Endothelial cell of umbilical vein (primary cell): ENCODE results near the gene EPHA10. TPM values are rescaled to one million over a fixed set of nuclear protein-coding genes. Genes with fewer than 3 reads are reported as not detected.

Experiments
- BruUV-seq: library from RNA; stranded (reverse); fragments of 400-500 nt; replicated peaks from 2 replicates; lab custom pipeline; 2021; lab: Mats Ljungman, UMichigan
- CTCF ChIA-PET: fragments of 300-600, 350-600 bp; sonication (Branson Sonifier 250); formaldehyde crosslinking; loops from one replicate; lab custom pipeline; 2021; ENCODE audit warnings: antibody characterized with exemption, inconsistent platforms; lab: Charles Lee
- POLR2A ChIA-PET: fragments of 300-600, 350-600 bp; sonication (Branson Sonifier 250); formaldehyde crosslinking; loops from one replicate; lab custom pipeline; 2021; ENCODE audit warnings: antibody characterized with exemption, inconsistent platforms; lab: Charles Lee
- DNase-seq: peaks from one replicate; pipeline ENCODE4 v3.0.0-alpha.2; 2011; ENCODE audit warnings: low read depth, low spot score
- FAIRE-seq: peaks from 2 replicates; lab custom pipeline; 2011; peaks lifted over from hg19 to GRCh38; lab: Jason Lieb, UNC
- H2AFZ ChIP-seq: 2 replicates; pipeline ENCODE4 v1.6.0; 2012; ENCODE audit warnings: low read depth, low read length, control low read depth, inconsistent platforms
- H3K27ac ChIP-seq: 2 replicates; pipeline ENCODE4 v1.5.1; 2011; ENCODE audit warnings: low read depth, mild to moderate bottlenecking, control low read depth, low read length, moderate library complexity; ENCODE audit not compliant: insufficient read depth
- H3K27me3 ChIP-seq, 2 experiments: 2 replicates each; pipeline versions ENCODE4 v1.6.0 to v1.6.1; 2011; ENCODE audit warnings: low read length in 2 of 2, mixed read lengths in 1 of 2; ENCODE audit not compliant: control insufficient read depth in 2 of 2, insufficient read depth in 2 of 2
- H3K36me3 ChIP-seq, 2 experiments: 2 replicates in 1 of 2; 3 replicates in 1 of 2; pipeline ENCODE4 v1.5.1; 2011; ENCODE audit warnings: low read length in 2 of 2, mild to moderate bottlenecking in 1 of 2, moderate library complexity in 1 of 2; ENCODE audit not compliant: control insufficient read depth in 2 of 2, insufficient read depth in 2 of 2; ENCODE audit errors: extremely low read depth in 1 of 2
- H3K4me1 ChIP-seq: 3 replicates; pipeline ENCODE4 v1.5.1; 2011; ENCODE audit warnings: mild to moderate bottlenecking, low read length; ENCODE audit not compliant: control insufficient read depth, insufficient read depth; ENCODE audit errors: extremely low read depth
- H3K4me2 ChIP-seq: 2 replicates; pipeline ENCODE4 v1.6.1; 2011; ENCODE audit warnings: low read length, control low read depth, mixed read lengths; ENCODE audit not compliant: insufficient read depth
- H3K4me3 ChIP-seq, 3 experiments: fragments of 200-600 bp in 1 of 3; sonication (generic), shearing (Covaris generic) in 1 of 3; replicated peaks in 1 of 3; 2 replicates each; pipeline ENCODE4 v1.5.1; 2011 to 2016; ENCODE audit warnings: control low read depth in 3 of 3, low read length in 3 of 3, mild to moderate bottlenecking in 2 of 3, inconsistent platforms in 1 of 3, low read depth in 1 of 3, moderate library complexity in 1 of 3; ENCODE audit not compliant: insufficient read depth in 1 of 3
- H3K79me2 ChIP-seq: 2 replicates; pipeline ENCODE4 v1.6.0; 2012; ENCODE audit warnings: low read length, inconsistent platforms; ENCODE audit not compliant: control insufficient read depth, insufficient read depth
- H3K9ac ChIP-seq: replicated peaks from 2 replicates; pipeline ENCODE3; 2011; ENCODE audit warnings: low read length, control low read depth; ENCODE audit not compliant: insufficient read depth; ENCODE audit errors: extremely low read depth
- H3K9me1 ChIP-seq: replicated peaks from 3 replicates; pipeline ENCODE4 v1.6.0; 2011; ENCODE audit warnings: mild to moderate bottlenecking, low read length; ENCODE audit not compliant: control insufficient read depth, insufficient read depth; ENCODE audit errors: extremely low read depth
- H3K9me3 ChIP-seq: replicated peaks from 2 replicates; pipeline ENCODE4 v1.5.1; 2012; ENCODE audit warnings: low read length, inconsistent platforms; ENCODE audit not compliant: control insufficient read depth, insufficient read depth
- H4K20me1 ChIP-seq: replicated peaks from 2 replicates; pipeline ENCODE3; 2011; ENCODE audit warnings: mild to moderate bottlenecking, low read length; ENCODE audit not compliant: control insufficient read depth, insufficient read depth; ENCODE audit errors: extremely low read depth
- EZH2 ChIP-seq: IDR thresholded peaks from 2 replicates; pipeline ENCODE4 v1.6.1; 2012; ENCODE audit warnings: borderline replicate concordance, low read depth, mild to moderate bottlenecking, moderate library complexity, low read length, inconsistent platforms; ENCODE audit not compliant: severe bottlenecking
- FOS ChIP-seq: IDR thresholded peaks from 2 replicates; pipeline ENCODE4 v1.6.1; 2011; ENCODE audit warnings: mild to moderate bottlenecking, low read length, moderate library complexity, borderline replicate concordance; ENCODE audit not compliant: insufficient read depth
- POLR2AphosphoS5 ChIP-seq: IDR thresholded peaks from 2 replicates; pipeline ENCODE4 v1.6.1; 2012; ENCODE audit warnings: low read depth, mild to moderate bottlenecking, control low read depth, low read length, moderate library complexity; ENCODE audit not compliant: insufficient read depth
- dilution Hi-C: fragments of 300-500 bp; cut with MboI; formaldehyde crosslinking; loops from one replicate; pipeline ENCODE4 v1.15.0; 2019; ENCODE audit warnings: low sequenced_read_pairs; ENCODE audit not compliant: extremely low pct_ligation_motif_present
- intact Hi-C: fragments of 100-400 bp; cut with micrococcal nuclease; formaldehyde crosslinking; loops from one replicate; pipeline ENCODE4 v1.10.0; 2022
- polyA plus RNA-seq, 4 experiments: library from polyadenylated mRNA; depleted of rRNA in 3 of 4; stranded (reverse) in 3 of 4; unstranded in 1 of 4; fragments of >200 nt; gene quantifications; 2 replicates each; pipeline versions ENCODE4 v1.2.1 to v1.2.3, GENCODE V29; 2011 to 2012; ENCODE audit warnings: missing spikeins in 1 of 4
- total RNA-seq: library from RNA; stranded (reverse); gene quantifications from 2 replicates; pipeline ENCODE4 v1.2.3, GENCODE V29; 2021

The EPHA10 gene
- total and polyA plus RNA-seq, 2 donors (not counting 3 experiments of a cell fraction or from before 2014, with no cell fraction given) = not detected

- intact Hi-C loops (no loop called here), dilution Hi-C loops (no loop called here)
- H3K27ac ChIP-seq = no peak overlapping the region
- CTCF ChIA-PET = interaction anchor here (1.7 kb wide), 1 partner anchor 67 kb away, joined by 5 read pairs; no protein-coding TSS in a partner anchor
- no peak overlapping the region for H3K4me3 ChIP-seq
- POLR2A ChIA-PET = no interaction called here
- H3K36me3 ChIP-seq = no peaks in the 10 kb centered on the region
- no peak for DNase-seq
- no peak overlapping the region for H2AFZ ChIP-seq
- H4K20me1 ChIP-seq = no peaks in the 10 kb centered on the region
- no TSS peak for BruUV-seq
- no peak for FAIRE-seq
- H3K9me1 ChIP-seq = no peaks in the 10 kb centered on the region
- H3K27me3 ChIP-seq = peaks cover 9 to 22% of the 10 kb centered on the region in 2 experiments
- peak; percentile 25 for TF ChIP-seq EZH2
- no peak for TF ChIP-seq FOS
- H3K4me1 ChIP-seq = peaks cover 2% of the 10 kb centered on the region
- no peak overlapping the region for H3K9ac ChIP-seq
- no peaks in the 10 kb centered on the region for H3K79me2 ChIP-seq
- H3K4me2 ChIP-seq = no peak overlapping the region
- no peaks in the 10 kb centered on the region for H3K9me3 ChIP-seq
Measured at GRCh38 chr1:37792943-37793686, 28.2 kb upstream of the EPHA10 start.

GRCh38 chr1:37782491-37782890 is 17.6 kb upstream of the EPHA10 start:
- dilution Hi-C loops = no loop called here
- DNase-seq (no peak), FAIRE-seq (no peak)
- POLR2A ChIA-PET = no interaction called here
- no TSS peak for BruUV-seq
- no peaks in the 10 kb centered on the region for H3K79me2 ChIP-seq
- H4K20me1 ChIP-seq = no peaks in the 10 kb centered on the region
- H3K27ac ChIP-seq = no peak overlapping the region
- H3K9me3 ChIP-seq = no peaks in the 10 kb centered on the region
- no peaks in the 10 kb centered on the region for H3K4me1 ChIP-seq
- CTCF ChIA-PET = no interaction called here
- H3K36me3 ChIP-seq = no peaks in the 10 kb centered on the region
- H3K27me3 ChIP-seq = peaks cover 0 to 2% of the 10 kb centered on the region in 2 experiments
- no peak overlapping the region for H3K9ac ChIP-seq
- H3K4me3 ChIP-seq = no peak overlapping the region
- H2AFZ ChIP-seq = no peak overlapping the region
- no peak overlapping the region for H3K4me2 ChIP-seq
- H3K9me1 ChIP-seq = no peaks in the 10 kb centered on the region
- TF ChIP-seq POLR2AphosphoS5 (no peak), EZH2 (no peak)
- intact Hi-C loops = no loop called here
